IMR-90 (cell line): ENCODE data around the gene MAP2K2. TPM values are rescaled to one million over a fixed set of nuclear protein-coding genes. Genes with fewer than 3 reads are reported as not detected.

ENCODE experiments used
- ATAC-seq: fragments of 200-7000 bp; cut with Tn5 transposase; 2 replicates; pipeline ENCODE4 v1.9.1; 2020; ENCODE audit warnings: low read depth, mild to moderate bottlenecking, moderate library complexity
- BruUV-seq: library from RNA; stranded (reverse); fragments of 400-500 nt; replicated peaks from 2 replicates; lab custom pipeline; 2021; lab: Mats Ljungman, UMichigan
- CTCF ChIA-PET: fragments of 300-600 bp; formaldehyde crosslinking; extraction: SDS; loops from one replicate; lab custom pipeline; 2021; ENCODE audit warnings: antibody characterized with exemption; lab: Yijun Ruan, JAX
- POLR2A ChIA-PET: fragments of 300-600 bp; sonication (Branson Sonifier 250); formaldehyde crosslinking; loops from one replicate; lab custom pipeline; 2022; ENCODE audit warnings: antibody characterized with exemption; ENCODE audit not compliant: unreplicated experiment; lab: Charles Lee
- DNase-seq: peaks from one replicate; pipeline ENCODE4 v3.0.0; 2013
- H2AFZ ChIP-seq: replicated peaks from 2 replicates; pipeline ENCODE3; 2013; ENCODE audit warnings: low read length, mild to moderate bottlenecking; ENCODE audit not compliant: poor library complexity
- H2AK5ac ChIP-seq: 2 replicates; pipeline ENCODE4 v1.6.1; 2013; ENCODE audit warnings: low read depth, low read length, inconsistent platforms
- H2AK9ac ChIP-seq: replicated peaks from 2 replicates; pipeline ENCODE3; 2013; ENCODE audit warnings: mild to moderate bottlenecking, low read depth, low read length, moderate library complexity; ENCODE audit not compliant: poor library complexity
- H2BK120ac ChIP-seq: 2 replicates; pipeline ENCODE4 v1.6.1; 2013; ENCODE audit warnings: low read depth, low read length, inconsistent platforms
- H2BK15ac ChIP-seq: 3 replicates; pipeline ENCODE4 v1.6.1; 2013; ENCODE audit warnings: low read depth, low read length, inconsistent platforms
- H2BK20ac ChIP-seq: 2 replicates; pipeline ENCODE4 v1.6.1; 2013; ENCODE audit warnings: low read depth, mild to moderate bottlenecking, inconsistent platforms, low read length, moderate library complexity
- H2BK5ac ChIP-seq: 2 replicates; pipeline ENCODE4 v1.6.1; 2013; ENCODE audit warnings: mild to moderate bottlenecking, low read depth, low read length, inconsistent platforms; ENCODE audit not compliant: poor library complexity, severe bottlenecking
- H3K14ac ChIP-seq: replicated peaks from 2 replicates; pipeline ENCODE4 v1.6.1; 2013; ENCODE audit warnings: low read depth, low read length, inconsistent platforms
- H3K18ac ChIP-seq: 2 replicates; pipeline ENCODE4 v1.6.1; 2013; ENCODE audit warnings: low read depth, low read length, control low read depth
- H3K23ac ChIP-seq: 2 replicates; pipeline ENCODE4 v1.6.1; 2013; ENCODE audit warnings: low read depth, low read length, inconsistent platforms
- H3K27ac ChIP-seq: 2 replicates; pipeline ENCODE4 v1.5.1; 2013; ENCODE audit warnings: mild to moderate bottlenecking, control low read depth, low read length; ENCODE audit not compliant: insufficient read depth
- H3K27me3 ChIP-seq: 2 replicates; pipeline ENCODE4 v1.6.1; 2013; ENCODE audit warnings: low read length; ENCODE audit not compliant: control insufficient read depth, insufficient read depth
- H3K36me3 ChIP-seq: 2 replicates; pipeline ENCODE4 v1.6.1; 2013; ENCODE audit warnings: low read length, mixed read lengths; ENCODE audit not compliant: control insufficient read depth, insufficient read depth
- H3K4ac ChIP-seq: 2 replicates; pipeline ENCODE4 v1.6.1; 2013; ENCODE audit warnings: low read depth, low read length, inconsistent platforms
- H3K4me1 ChIP-seq: 2 replicates; pipeline ENCODE4 v1.6.1; 2013; ENCODE audit warnings: low read length, mixed read lengths; ENCODE audit not compliant: control insufficient read depth, insufficient read depth
- H3K4me2 ChIP-seq: 2 replicates; pipeline ENCODE4 v1.6.1; 2013; ENCODE audit warnings: low read depth, mild to moderate bottlenecking, control low read depth, low read length, moderate library complexity
- H3K4me3 ChIP-seq: 2 replicates; pipeline ENCODE4 v1.5.1; 2013; ENCODE audit warnings: low read depth, mild to moderate bottlenecking, control low read depth, low read length, moderate library complexity; ENCODE audit not compliant: insufficient read depth
- H3K56ac ChIP-seq: 2 replicates; pipeline ENCODE4 v1.6.1; 2013; ENCODE audit warnings: low read length, inconsistent platforms; ENCODE audit not compliant: insufficient read depth; ENCODE audit errors: extremely low read depth
- H3K79me1 ChIP-seq, 2 experiments: 2 replicates each; pipeline ENCODE4 v1.6.1; 2013; ENCODE audit warnings: low read length in 2 of 2, inconsistent platforms in 1 of 2, low read depth in 1 of 2
- H3K9ac ChIP-seq: 2 replicates; pipeline ENCODE4 v1.6.1; 2013; ENCODE audit warnings: low read depth, low read length, control low read depth
- H3K9me1 ChIP-seq: 2 replicates; pipeline ENCODE4 v1.6.1; 2013; ENCODE audit warnings: low read length, inconsistent platforms; ENCODE audit not compliant: insufficient read depth
- H3K9me3 ChIP-seq: 2 replicates; pipeline ENCODE4 v1.6.1; 2013; ENCODE audit warnings: low read length; ENCODE audit not compliant: control insufficient read depth, insufficient read depth
- H4K20me1 ChIP-seq: 2 replicates; pipeline ENCODE4 v1.6.1; 2013; ENCODE audit warnings: low read length, inconsistent platforms; ENCODE audit not compliant: insufficient read depth
- H4K5ac ChIP-seq: 2 replicates; pipeline ENCODE4 v1.6.1; 2013; ENCODE audit warnings: mild to moderate bottlenecking, low read depth, low read length, control low read depth
- H4K8ac ChIP-seq, 2 experiments: 2 replicates each; pipeline ENCODE4 v1.6.1; 2013; ENCODE audit warnings: low read depth in 2 of 2, low read length in 2 of 2, control low read depth in 1 of 2, inconsistent platforms in 1 of 2
- H4K91ac ChIP-seq: 2 replicates; pipeline ENCODE4 v1.6.1; 2013; ENCODE audit warnings: low read depth, low read length, inconsistent platforms; ENCODE audit not compliant: insufficient read depth
- BHLHE40 ChIP-seq: fragments of 150-350 bp; IDR thresholded peaks from 2 replicates; pipeline ENCODE4 v1.6.1; 2016; ENCODE audit warnings: mild to moderate bottlenecking, low read depth, low read length
- CEBPB ChIP-seq: IDR thresholded peaks from 2 replicates; pipeline ENCODE4 v1.6.1; 2012; ENCODE audit warnings: low read depth, low read length, improper control_type of control experiment
- CHD1 ChIP-seq: IDR thresholded peaks from 2 replicates; pipeline ENCODE4 v1.6.1; 2012; ENCODE audit warnings: low read depth, low read length, improper control_type of control experiment
- CTCF ChIP-seq: conservative IDR thresholded peaks from 2 replicates; pipeline ENCODE4 v1.5.1; 2012; ENCODE audit warnings: mild to moderate bottlenecking, low read depth, low read length, improper control_type of control experiment
- FOS ChIP-seq: fragments of 150-350 bp; IDR thresholded peaks from 2 replicates; pipeline ENCODE4 v1.6.1; 2016; ENCODE audit warnings: low read depth, low read length
- MAFK ChIP-seq: IDR thresholded peaks from 2 replicates; pipeline ENCODE4 v1.6.1; 2012; ENCODE audit warnings: low read depth, low read length, improper control_type of control experiment
- MAZ ChIP-seq: IDR thresholded peaks from 2 replicates; pipeline ENCODE4 v1.6.1; 2012; ENCODE audit warnings: low read depth, mild to moderate bottlenecking, low read length, improper control_type of control experiment, moderate library complexity, borderline replicate concordance
- MXI1 ChIP-seq: IDR thresholded peaks from 2 replicates; pipeline ENCODE4 v1.6.1; 2012; ENCODE audit warnings: low read depth, mild to moderate bottlenecking, low read length, moderate library complexity, borderline replicate concordance
- NFE2L2 ChIP-seq: fragments of 150-350 bp; IDR thresholded peaks from 2 replicates; pipeline ENCODE4 v1.6.1; 2016; ENCODE audit warnings: low read depth, mild to moderate bottlenecking, low read length
- POLR2A ChIP-seq: IDR thresholded peaks from 2 replicates; pipeline ENCODE4 v1.6.1; 2012; ENCODE audit warnings: mild to moderate bottlenecking, low read depth, low read length
- RAD21 ChIP-seq: IDR thresholded peaks from 2 replicates; pipeline ENCODE4 v1.6.1; 2012; ENCODE audit warnings: low read length, improper control_type of control experiment
- RCOR1 ChIP-seq: IDR thresholded peaks from 2 replicates; pipeline ENCODE4 v1.6.1; 2012; ENCODE audit warnings: mild to moderate bottlenecking, low read length, improper control_type of control experiment; ENCODE audit not compliant: insufficient replicate concordance
- RFX5 ChIP-seq: IDR thresholded peaks from 2 replicates; pipeline ENCODE4 v1.8.0; 2012; ENCODE audit warnings: low read depth, mild to moderate bottlenecking, low read length, moderate library complexity
- SMC3 ChIP-seq: fragments of 150-350 bp; IDR thresholded peaks from 2 replicates; pipeline ENCODE4 v1.6.1; 2016; ENCODE audit warnings: low read depth, mild to moderate bottlenecking, antibody characterized with exemption, low read length, moderate library complexity
- WGBS, 2 experiments: methylation state at CpG; one replicate each; pipeline versions ENCODE4 v1.1.5 to v1.1.7; 2013; ENCODE audit warnings: missing lambda C conversion rate in 2 of 2; ENCODE audit not compliant: insufficient read length in 1 of 2; ENCODE audit errors: extremely low coverage in 2 of 2; 5-methylcytosine and 5-hydroxymethylcytosine counted together
- dilution Hi-C: fragments of 300-500 bp; cut with HindIII; formaldehyde crosslinking; loops from one replicate; pipeline ENCODE4 v1.14.3; 2018; ENCODE audit warnings: low sequenced_read_pairs; ENCODE audit not compliant: unreplicated experiment
- in situ Hi-C: fragments of 300-500 bp; cut with MboI; formaldehyde crosslinking; loops from 3 replicates; pipeline ENCODE4 v1.14.3; 2019; ENCODE audit warnings: low sequenced_read_pairs, inconsistent platforms, mixed read lengths
- intact Hi-C: fragments of 100-400 bp; cut with micrococcal nuclease; formaldehyde crosslinking; loops from 2 replicates; pipeline ENCODE4 v1.10.0; 2022
- polyA plus RNA-seq, 3 experiments: library from polyadenylated mRNA; depleted of rRNA; stranded (reverse); fragments of >200 nt; gene quantifications; 2 replicates each; pipeline ENCODE4 v1.2.3, GENCODE V29; 2012; ENCODE audit warnings: low replicate concordance in 1 of 3
- total RNA-seq: library from RNA; depleted of rRNA; stranded (reverse); fragments of >200 nt; gene quantifications from 2 replicates; pipeline ENCODE4 v1.2.3, GENCODE V29; 2012
- TF ChIP-seq, protein P1 (sequence below): fragments of 150-350 bp; IDR thresholded peaks from 2 replicates; pipeline ENCODE4 v1.6.1; 2017; ENCODE audit warnings: mild to moderate bottlenecking, antibody characterized with exemption, low read length, low read depth

MAP2K2 gene
- total and polyA plus RNA-seq, 2 of the 4 experiments (the other 2 are of a cell fraction), result 115 to 151 TPM

- POLR2A ChIA-PET, result interaction anchor here (0.6 kb wide), 1 partner anchor 655 kb away, joined by 3 read pairs; no protein-coding TSS in a partner anchor
- no peak overlapping the region for H3K9ac ChIP-seq
- TF ChIP-seq MAFK (no peak), MAZ (no peak), POLR2A (no peak), CEBPB (no peak), SMC3 (no peak), CTCF (no peak), RCOR1 (no peak), FOS (no peak), MXI1 (no peak), RAD21 (no peak), RFX5 (no peak), CHD1 (no peak), NFE2L2 (no peak), BHLHE40 (no peak)
- TF ChIP-seq, protein P1, sequence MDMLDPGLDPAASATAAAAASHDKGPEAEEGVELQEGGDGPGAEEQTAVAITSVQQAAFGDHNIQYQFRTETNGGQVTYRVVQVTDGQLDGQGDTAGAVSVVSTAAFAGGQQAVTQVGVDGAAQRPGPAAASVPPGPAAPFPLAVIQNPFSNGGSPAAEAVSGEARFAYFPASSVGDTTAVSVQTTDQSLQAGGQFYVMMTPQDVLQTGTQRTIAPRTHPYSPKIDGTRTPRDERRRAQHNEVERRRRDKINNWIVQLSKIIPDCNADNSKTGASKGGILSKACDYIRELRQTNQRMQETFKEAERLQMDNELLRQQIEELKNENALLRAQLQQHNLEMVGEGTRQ, result no peak
Observed at GRCh38 chr19:4115050-4115817, 8.7 kb downstream of the MAP2K2 start.

More at GRCh38 chr19:4115050-4115817, 8.7 kb downstream of the MAP2K2 start:
- in situ Hi-C loops, result no loop called here
- Histone ChIP-seq H4K91ac (no peak overlapping the region), H3K4me1 (no peaks in the 10 kb centered on the region), H2AK5ac (no peak overlapping the region), H2BK5ac (no peak overlapping the region), H3K79me1 (peaks cover 36 to 82% of the 10 kb centered on the region in 2 experiments), H4K8ac (no peak overlapping the region), H3K18ac (no peak overlapping the region), H3K4me2 (no peak overlapping the region), H3K27me3 (no peaks in the 10 kb centered on the region), H3K23ac (no peak overlapping the region), H4K5ac (no peak overlapping the region), H2BK15ac (no peak overlapping the region), H3K27ac (no peak overlapping the region), H2BK120ac (no peak overlapping the region), H4K20me1 (peaks cover 62% of the 10 kb centered on the region), H2AFZ (no peak overlapping the region), H3K4ac (no peak overlapping the region), H3K9me1 (peaks cover 13% of the 10 kb centered on the region), H2BK20ac (no peak overlapping the region), H3K9me3 (no peaks in the 10 kb centered on the region), H2AK9ac (no peak overlapping the region), H3K56ac (no peak overlapping the region), H3K14ac (no peak overlapping the region), H3K36me3 (peaks cover 69% of the 10 kb centered on the region), H3K4me3 (no peak overlapping the region)
- WGBS, 2 experiments, result 97% methylated on average over 9 of the region's 27 CpGs; no CpG with 5 or more reads in 1 of the 2 experiments
- ATAC-seq (no peak), DNase-seq (no peak)
- no TSS peak for BruUV-seq
- CTCF ChIA-PET, result no interaction called here
- intact Hi-C loops, result no loop called here
- dilution Hi-C loops, result no loop called here
